Measurements from ENCODE around the gene PPY. TPM values are rescaled to one million over a fixed set of nuclear protein-coding genes. Genes with fewer than 3 reads are reported as not detected.
"Not testable (repeated sequence)": the region's sequence is repeated elsewhere in the genome, so short reads cannot be mapped to it uniquely, and the experiment has no call there.

The PPY gene
- total RNA-seq, 1 donor from 2014 or later = not detected

DNA sequence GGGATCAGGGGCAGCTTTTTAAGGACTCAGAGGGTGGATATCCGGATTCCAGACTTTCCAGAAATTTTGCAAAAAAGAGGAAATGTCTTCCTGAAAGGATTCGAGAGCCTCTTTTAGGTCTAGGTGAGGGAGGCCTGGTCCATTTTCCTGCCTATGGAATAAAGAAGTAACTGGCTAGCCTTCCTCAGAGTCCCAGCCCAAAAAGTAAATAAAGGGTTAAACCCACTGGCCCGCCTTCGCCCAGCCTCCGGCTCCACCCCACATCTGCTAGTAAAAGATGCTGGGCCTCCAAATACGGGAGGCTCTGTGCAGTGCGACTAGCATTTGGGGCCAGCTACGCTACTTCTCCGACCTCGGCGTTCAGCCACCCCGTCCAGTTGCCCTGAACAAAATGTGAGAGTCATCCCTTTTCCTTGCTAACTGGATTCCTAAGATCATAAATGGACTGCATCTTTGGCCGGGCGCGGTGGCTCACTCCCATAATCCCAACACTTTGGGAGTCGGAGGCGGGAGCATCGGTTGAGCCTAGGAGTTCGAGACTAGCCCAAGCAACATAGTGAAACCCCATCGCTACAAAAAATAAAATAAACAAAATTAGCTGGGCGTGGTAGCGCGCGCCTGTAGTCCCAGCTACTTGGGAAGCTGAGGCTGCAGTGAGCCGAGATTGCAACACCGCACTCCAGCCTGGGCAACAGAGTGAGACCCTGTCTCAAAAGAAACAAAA, 34.1 kb downstream of the PPY start:
- DNase-seq (ENCODE audit: low spot score in 2 of 2) (peak; percentile 71 to 76), FAIRE-seq (no peak)

DNA sequence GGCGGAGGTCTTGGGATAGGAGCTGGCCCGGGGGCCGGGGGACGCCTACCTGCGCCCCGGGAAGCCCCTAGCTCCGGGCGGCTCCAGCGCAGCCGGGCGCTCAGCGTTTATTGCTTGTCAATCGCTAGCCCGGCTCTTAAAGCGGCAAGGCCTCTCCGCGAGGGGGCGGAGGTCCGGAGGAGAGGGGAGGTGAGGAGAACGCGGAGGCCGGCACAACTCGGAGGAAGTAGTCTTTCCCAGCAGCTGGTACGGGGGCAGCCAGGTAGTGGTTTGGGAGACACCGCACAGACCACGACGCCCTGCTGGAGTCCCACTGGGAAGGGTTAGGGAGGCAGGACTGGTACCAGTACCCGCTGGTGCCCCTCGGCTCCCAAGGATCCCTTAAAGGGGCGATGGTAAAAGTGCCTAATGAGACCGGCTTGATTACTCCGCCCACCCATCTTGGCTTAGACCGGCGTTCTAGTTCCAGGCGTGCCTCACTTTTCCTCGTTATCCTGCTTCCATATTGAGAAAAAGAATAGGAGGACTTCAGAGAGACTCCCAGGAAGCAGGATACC, 34.8 kb downstream of the PPY start, which contains the start of gene MPP2:
Gene MPP2, minus strand, starts transcription at position 112 of the 557 bp plus-strand sequence. CDS start 3,076 bp downstream, outside the sequence.
- FAIRE-seq = no peak
- peak; percentile 68 to 77 for DNase-seq (ENCODE audit: low spot score in 2 of 2)

DNA sequence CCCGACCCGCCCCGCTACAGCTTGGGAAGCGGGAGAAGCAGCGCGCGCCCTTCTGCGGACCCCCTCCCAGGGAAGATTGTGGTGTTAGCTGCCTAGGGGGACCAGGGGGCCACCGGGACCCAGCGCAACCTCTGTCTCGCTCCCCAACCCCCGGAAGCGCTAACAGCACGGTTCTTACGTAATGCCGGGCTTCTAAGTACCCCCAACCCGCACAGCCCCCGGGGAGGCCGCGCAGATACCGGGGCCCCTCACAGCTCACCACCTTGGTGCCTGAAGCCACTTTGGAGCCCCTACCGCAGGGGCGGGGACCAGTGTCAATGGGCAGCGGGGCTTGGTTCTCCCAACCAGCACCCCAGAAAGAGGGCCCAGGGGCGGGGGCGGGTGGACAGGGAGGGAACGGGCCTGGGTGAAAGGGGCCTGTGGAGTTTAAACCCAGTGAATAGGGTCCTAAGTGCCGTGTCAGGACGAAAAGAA, 35.3 kb downstream of the PPY start:
- DNase-seq (ENCODE audit: low spot score in 2 of 2) (peak; percentile 26 to 40), FAIRE-seq (no peak)

DNA sequence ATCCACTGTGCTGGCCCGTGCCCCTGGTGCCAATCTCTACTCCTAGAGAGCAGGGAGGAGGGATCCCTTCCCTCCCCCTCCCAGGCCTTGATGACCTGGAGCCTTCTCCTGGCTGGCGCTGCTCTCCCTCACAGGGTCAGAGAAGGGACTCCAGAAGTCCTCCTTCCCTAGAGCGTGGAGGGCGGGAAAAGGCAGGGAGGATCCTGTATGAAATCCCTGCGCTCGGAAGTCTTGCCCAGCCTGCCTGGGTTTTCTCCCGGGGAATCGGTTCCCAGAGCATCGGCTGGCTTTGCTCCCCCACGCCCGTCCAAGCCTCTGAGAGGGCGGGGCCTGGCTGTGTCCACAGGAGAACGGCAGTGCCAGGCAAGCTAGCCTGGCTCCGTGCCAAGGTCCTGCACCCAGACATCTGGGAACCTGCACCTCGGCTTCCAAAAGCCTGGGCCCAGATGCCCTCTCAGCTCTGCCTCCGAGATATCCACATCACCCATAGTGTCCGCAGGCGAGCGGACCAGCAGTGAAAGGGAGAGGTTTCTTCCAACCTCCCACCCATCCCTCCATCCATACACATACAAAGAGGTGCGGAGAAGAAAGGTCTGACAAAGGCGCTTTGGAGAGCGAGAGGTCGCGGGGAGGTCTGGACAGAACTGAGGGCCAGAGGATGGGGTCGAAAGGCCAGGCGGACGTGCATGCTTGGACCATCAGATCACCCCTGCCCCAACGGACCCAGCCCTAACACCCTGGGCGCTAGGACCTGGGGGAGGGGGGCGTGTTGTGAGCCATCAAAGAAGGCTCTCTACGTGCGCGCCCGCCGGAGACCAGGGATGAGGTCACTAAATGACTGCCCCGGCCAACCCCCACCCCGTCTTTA, 36.1 kb downstream of the PPY start:
- DNase-seq (ENCODE audit: low spot score in 2 of 2) = peak; percentile 74 to 80
- FAIRE-seq = no peak

DNA sequence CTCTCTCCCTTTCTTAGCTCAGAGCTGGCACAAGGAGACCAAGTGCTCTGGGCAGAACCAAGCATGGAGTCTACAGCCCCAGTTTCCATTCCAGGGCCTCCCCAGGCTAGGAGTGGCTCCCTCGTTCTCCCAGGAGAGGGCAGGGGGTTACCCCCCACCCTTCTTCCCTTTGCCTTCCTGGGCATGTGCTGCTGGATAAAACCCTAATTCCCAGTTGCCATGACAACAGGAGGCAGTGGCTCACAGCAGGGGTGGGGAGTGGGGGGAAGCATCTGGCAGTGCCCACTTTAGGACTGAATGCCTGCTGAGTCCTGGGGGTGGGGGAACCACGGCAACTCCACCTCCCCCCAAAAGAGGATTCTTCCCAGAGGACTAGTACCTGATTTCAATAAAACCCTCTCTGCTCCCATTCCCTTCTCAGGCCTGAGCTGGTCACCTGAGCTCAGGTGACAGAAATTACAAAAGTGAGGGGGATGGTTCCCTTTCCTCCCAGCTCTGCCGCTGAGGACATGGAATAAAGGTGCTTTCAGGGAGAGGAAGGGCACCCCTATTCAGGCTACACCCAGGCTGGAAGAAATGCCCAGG, 36.8 kb downstream of the PPY start:
- DNase-seq (ENCODE audit: low spot score in 2 of 2) (peak in 1 of 2 donors; percentile 26), FAIRE-seq (no peak)

DNA sequence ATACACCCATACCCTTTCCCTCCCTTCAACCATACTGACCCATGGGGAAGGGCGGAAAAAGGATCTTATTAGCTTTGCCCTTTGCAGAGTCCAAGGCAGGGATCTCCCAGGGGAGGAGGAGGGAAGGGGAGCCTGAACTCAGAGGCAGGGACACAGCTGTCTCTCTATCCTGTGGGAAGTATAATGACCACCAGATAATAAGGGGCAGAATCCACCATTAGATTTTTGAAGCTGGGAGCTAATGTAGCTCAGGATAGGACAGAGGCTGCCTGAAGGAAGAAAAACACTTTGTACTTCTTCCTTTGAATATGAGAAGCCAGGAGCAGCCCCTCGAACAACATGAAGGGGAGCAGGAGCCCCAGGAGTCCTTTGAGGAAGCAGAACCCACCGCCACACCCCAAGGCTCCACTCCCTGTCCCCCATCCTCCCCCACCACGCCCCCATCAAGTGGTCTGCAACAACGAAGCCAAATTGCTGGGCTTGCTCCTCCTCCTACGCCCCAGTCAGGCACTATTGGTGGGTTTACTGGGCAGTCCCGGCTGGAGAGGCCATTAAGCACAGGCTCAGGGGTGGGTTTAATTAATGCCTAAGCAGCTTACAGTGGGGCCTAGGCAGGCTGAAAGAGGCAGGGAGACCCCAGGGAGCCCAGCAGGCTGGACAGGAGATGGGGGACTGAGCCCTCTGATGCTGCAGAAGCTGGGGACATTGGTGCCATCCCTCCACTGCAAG, 40.3 kb downstream of the PPY start:
- no peak for FAIRE-seq
- no peak for DNase-seq (ENCODE audit: low spot score in 2 of 2)

DNA sequence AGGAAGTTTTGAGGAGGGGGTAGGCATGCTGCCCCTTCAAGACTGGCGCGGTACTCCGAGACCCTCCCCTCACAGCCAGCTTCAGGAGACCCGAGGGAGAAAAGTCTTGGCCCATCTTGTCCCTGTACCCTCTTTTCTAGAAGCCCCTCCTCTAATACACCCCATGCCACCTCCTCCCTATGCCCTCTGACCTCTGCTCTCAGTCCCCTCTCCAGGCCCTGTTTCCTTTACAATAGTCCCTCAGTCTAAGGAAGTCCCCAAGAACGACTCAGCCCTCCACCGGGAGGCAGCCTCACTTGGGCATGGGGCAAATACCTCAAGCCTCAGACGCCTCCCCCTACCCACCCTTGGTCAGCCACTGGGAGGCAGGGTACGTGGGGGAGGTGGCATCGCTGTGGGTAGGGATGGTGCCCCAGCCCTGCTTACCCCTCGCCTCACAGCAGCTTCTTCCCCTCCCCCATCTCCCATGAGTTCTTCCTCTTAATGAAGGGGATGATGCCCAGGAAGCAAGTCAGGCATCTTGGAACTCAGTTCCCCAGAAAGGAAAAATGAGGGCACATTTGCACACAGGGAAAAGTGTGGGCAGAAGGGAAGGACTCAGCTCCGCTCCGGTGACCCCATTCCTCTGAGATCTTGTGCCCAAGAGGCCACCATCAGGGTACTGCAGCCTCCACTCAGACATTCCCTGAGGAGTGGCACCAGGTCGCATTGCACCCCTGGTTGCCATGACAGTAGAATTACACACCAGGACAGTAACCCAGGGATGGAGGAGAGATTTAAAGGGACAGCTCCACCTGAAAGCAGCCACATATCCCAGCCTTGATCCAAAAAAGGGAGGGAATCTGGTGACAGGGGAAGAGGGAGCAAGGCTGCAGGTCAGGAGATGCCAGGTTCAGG, 41.2 kb downstream of the PPY start:
- FAIRE-seq = no peak
- no peak for DNase-seq (ENCODE audit: low spot score in 2 of 2)

DNA sequence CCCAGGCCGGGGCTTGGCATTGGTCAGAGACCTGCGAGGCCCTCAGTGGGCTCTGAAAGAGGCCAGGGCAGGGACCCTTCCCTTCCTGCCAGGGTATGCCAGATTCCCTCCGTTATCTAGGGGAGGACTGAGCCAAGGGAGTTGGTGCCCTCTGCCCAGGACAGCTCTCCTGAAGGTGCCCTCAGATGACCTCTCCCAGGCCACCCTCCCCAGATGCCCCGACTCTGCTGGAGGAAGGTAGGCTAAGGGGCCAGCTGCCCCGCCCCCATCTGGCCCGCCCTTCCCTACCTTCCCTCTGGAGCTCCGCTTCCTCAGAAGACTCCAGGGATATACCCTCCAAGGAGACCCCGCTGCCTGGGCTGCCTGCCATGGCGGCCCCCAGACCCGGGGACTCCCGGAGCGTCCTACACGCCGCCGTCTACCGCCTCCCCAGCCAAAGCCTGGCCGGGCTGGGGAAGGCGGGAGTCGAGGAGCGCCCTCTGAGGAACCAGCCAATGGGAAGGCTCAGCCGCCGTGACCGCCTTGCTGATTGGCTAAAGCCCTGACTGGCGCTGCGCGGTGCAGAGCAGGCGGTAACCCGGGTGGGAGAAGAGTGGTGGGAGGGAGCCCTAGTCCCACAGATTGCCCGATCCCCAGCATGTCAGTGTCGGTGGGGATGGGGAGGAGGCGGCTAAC, 42.0 kb downstream of the PPY start:
- FAIRE-seq (no peak), DNase-seq (ENCODE audit: low spot score in 2 of 2) (peak; percentile 80 to 95)

DNA sequence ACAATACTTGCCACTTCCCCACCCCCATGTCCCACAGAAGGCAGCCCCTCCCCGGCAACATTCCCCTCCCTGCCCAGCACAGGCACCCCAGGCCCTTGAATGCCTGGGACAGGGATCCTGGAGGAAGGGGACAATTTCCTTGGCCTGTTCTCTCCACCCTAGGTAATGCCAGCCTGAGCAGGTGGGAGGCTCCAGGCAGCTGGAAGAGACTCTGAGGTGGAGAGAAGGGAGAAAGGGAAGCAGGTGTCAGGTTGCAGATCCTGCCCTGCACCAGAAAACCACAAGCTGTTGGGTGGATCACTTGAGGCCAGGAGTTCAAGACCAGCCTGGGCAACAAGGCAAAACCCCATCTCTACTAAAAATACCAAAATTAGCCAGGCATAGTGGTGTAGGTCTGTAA, 43.8 kb downstream of the PPY start:
- DNase-seq (ENCODE audit: low spot score in 2 of 2) = no peak
- FAIRE-seq = no peak

DNA sequence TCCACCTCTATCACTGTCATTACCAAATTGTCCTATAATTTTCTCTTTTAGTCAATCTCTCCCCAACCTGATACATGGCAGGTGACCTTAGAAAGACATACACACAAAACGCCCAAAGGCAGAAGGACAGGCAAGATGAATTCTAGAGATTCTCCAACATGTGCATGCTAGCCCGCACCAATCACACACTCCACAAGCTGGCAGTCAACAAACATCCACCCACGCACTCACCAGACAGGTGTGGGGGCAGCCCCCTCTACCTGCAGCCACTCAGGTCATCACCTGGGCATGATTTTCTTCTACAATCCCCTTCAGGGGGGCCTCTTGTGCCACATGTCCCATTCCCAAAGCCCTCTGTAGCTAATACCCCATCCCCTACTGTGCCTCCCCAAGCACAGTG, 44.4 kb downstream of the PPY start:
- FAIRE-seq (no peak), DNase-seq (ENCODE audit: low spot score in 2 of 2) (no peak)

DNA sequence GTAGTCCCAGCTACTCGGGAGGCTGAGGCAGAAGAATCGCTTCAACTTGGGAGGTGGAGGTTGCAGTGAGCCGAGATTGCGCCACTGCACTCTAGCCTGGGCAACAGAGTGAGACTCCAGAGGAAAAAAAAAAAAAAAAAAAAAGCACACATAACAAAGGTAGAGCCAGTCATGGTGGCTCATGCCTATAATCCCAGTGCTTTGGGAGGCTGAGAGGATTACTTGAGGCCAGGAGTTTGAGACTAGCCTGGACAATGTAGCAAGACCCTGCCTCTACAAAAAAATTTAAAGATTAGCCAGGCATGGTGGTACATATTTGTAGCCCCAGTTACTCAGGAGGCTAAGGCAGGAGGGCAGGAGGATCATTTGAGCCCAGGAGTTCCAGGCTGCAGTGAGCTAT, 47.8 kb downstream of the PPY start:
- not testable (repeated sequence) for FAIRE-seq; DNase-seq (ENCODE audit: low spot score in 2 of 2)

DNA sequence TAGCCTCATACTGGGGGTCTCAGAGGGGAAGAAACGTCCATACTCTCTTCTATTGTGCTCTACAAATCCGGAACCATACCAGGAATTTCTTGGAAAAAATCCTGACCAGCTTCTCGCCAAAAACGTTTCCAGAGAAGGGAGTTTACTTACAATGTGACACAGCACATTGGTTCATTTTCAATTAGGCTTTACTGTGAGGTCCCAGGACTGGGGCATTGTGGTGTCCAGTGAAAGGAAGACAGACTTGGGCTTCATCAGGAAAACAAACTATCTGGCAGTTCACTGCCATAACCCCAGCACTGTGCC, 49.7 kb downstream of the PPY start:
- DNase-seq (ENCODE audit: low spot score in 2 of 2) (no peak), FAIRE-seq (no peak)

DNA sequence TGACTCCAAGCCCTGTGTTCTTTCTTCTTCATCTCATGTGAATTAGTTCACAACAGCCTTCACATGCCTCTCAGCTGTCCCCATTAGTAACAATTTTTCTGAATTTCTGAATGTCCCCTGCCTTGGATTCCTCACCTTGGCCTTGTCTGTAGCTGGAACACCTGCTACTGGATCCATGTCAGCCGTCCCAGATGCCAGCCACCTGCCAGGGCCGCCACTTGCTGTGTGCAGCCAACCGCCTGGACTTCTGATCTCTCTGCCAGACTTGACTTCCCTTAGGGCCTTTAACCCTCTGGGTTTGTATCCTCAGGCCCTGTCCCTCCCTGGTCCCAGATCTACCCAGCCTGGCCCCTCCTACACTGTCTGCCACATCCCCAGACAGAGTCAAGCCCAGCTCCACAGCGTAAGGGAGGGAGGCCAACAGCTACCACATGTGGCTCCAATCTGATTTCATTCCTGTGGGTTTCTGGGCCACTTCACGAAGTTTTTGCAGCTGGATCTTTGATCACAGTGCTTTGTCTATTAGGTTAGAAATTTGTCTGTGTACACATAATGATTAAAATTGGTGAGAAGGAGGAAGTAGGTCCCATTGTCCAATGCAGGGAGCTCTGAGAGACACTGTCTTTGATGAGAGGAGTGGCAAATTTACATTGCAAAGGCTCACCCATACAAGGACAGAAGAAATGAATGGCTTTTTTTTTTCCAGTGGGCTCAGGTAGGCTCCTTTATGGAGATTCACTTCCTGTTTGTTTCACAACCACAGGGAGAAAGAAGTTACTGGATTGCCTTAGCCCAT, 50.2 kb downstream of the PPY start:
- FAIRE-seq = no peak
- no peak for DNase-seq (ENCODE audit: low spot score in 2 of 2)

Other genes with a start within 250 kb of the PPY start
- gene SOST, start 183.7 kb downstream of the PPY start, total RNA-seq = not detected
- 33.0 TPM for gene DUSP3, start 163.5 kb downstream of the PPY start, total RNA-seq
- gene CFAP97D1, start 162.0 kb downstream of the PPY start, total RNA-seq = not detected
- 36.7 TPM for gene MPP3, start 109.3 kb downstream of the PPY start, total RNA-seq
- gene CD300LG, start 95.3 kb downstream of the PPY start, total RNA-seq = not detected
- 13.9 TPM for gene MPP2, start 34.9 kb downstream of the PPY start, total RNA-seq
- not detected for gene PYY, start 11.5 kb upstream of the PPY start, total RNA-seq
- 0.41 TPM for gene NAGS, start 62.1 kb upstream of the PPY start, total RNA-seq
- gene TMEM101, start 72.5 kb upstream of the PPY start, total RNA-seq = 41.2 TPM
- gene LSM12, start 124.2 kb upstream of the PPY start, total RNA-seq = 26.5 TPM
- gene G6PC3, start 128.3 kb upstream of the PPY start, total RNA-seq = 11.4 TPM
- 87.6 TPM for gene HDAC5, start 181.2 kb upstream of the PPY start, total RNA-seq
- gene HROB, start 199.5 kb upstream of the PPY start, total RNA-seq = 0.82 TPM
- not detected for gene ASB16, start 228.2 kb upstream of the PPY start, total RNA-seq
- gene TMUB2, start 244.5 kb upstream of the PPY start, total RNA-seq = 22.0 TPM